ENCODE results near the gene B3GAT1. TPM values are rescaled to one million over a fixed set of nuclear protein-coding genes. Genes with fewer than 3 reads are reported as not detected.

B3GAT1 gene
- total RNA-seq, 1 experiment from 2014 or later: not detected

GRCh38 chr11:134373591-134374052, 38.4 kb downstream of the B3GAT1 start:
- no peak for DNase-seq (ENCODE audit: low read depth)

GRCh38 chr11:134372961-134373360, 39.1 kb downstream of the B3GAT1 start:
- no peak for DNase-seq (ENCODE audit: low read depth)

GRCh38 chr11:134372536-134372935, 39.5 kb downstream of the B3GAT1 start:
- DNase-seq (ENCODE audit: low read depth): no peak

GRCh38 chr11:134371436-134372185, 40.4 kb downstream of the B3GAT1 start:
- DNase-seq (ENCODE audit: low read depth): no peak

GRCh38 chr11:134370526-134371435, 41.3 kb downstream of the B3GAT1 start:
- no peak for DNase-seq (ENCODE audit: low read depth)

GRCh38 chr11:134369656-134370525, 42.2 kb downstream of the B3GAT1 start:
- DNase-seq (ENCODE audit: low read depth): no peak

GRCh38 chr11:134367781-134368180, 44.3 kb downstream of the B3GAT1 start:
- DNase-seq (ENCODE audit: low read depth): no peak

GRCh38 chr11:134366254-134366653, 45.8 kb downstream of the B3GAT1 start:
- no peak for DNase-seq (ENCODE audit: low read depth)

GRCh38 chr11:134365011-134365925, 46.8 kb downstream of the B3GAT1 start:
- no peak for DNase-seq (ENCODE audit: low read depth)

GRCh38 chr11:134364261-134364660, 47.8 kb downstream of the B3GAT1 start:
- DNase-seq (ENCODE audit: low read depth): no peak

GRCh38 chr11:134363592-134363991, 48.5 kb downstream of the B3GAT1 start:
- DNase-seq (ENCODE audit: low read depth): no peak

- no peak for DNase-seq (ENCODE audit: low read depth)
These were observed 48.9 kb downstream of the B3GAT1 start for GRCh38 chr11:134363161-134363560.

- no peak for DNase-seq (ENCODE audit: low read depth)
These were observed 49.7 kb downstream of the B3GAT1 start for GRCh38 chr11:134362192-134362901.

GRCh38 chr11:134361661-134362060, 50.4 kb downstream of the B3GAT1 start:
- no peak for DNase-seq (ENCODE audit: low read depth)

GRCh38 chr11:134360050-134360835, 51.8 kb downstream of the B3GAT1 start:
- peak; percentile 1 for DNase-seq (ENCODE audit: low read depth)

- DNase-seq (ENCODE audit: low read depth): no peak
These were observed 52.4 kb downstream of the B3GAT1 start for GRCh38 chr11:134359646-134360045.

- no peak for DNase-seq (ENCODE audit: low read depth)
These were observed 53.1 kb downstream of the B3GAT1 start for GRCh38 chr11:134358856-134359490.

- no peak for DNase-seq (ENCODE audit: low read depth)
These were observed 53.7 kb downstream of the B3GAT1 start for GRCh38 chr11:134358165-134358855.

Data from LHCN-M2 (cell line).